Neuronal stem cell (in vitro differentiated cells): Measurements from ENCODE around the gene NOL3.

Source experiments
- DNase-seq: peaks from one replicate; pipeline ENCODE4 v3.0.0-alpha.2; 2013; ENCODE audit warnings: low spot score
- H2AFZ ChIP-seq: one replicate; pipeline ENCODE4 v1.6.1; 2013; ENCODE audit warnings: mild to moderate bottlenecking, low read length, inconsistent platforms
- H2AK5ac ChIP-seq: 2 replicates; pipeline ENCODE4 v1.6.1; 2013; ENCODE audit warnings: low read depth, mild to moderate bottlenecking, inconsistent platforms, low read length, moderate library complexity, mixed read lengths
- H2BK120ac ChIP-seq: 2 replicates; pipeline ENCODE4 v1.6.1; 2013; ENCODE audit warnings: low read depth, mild to moderate bottlenecking, inconsistent platforms, low read length, moderate library complexity, mixed read lengths
- H2BK12ac ChIP-seq: one replicate; pipeline ENCODE4 v1.6.1; 2013; ENCODE audit warnings: low read length, inconsistent platforms
- H2BK15ac ChIP-seq: 2 replicates; pipeline ENCODE4 v1.6.1; 2013; ENCODE audit warnings: mild to moderate bottlenecking, low read length, inconsistent platforms, mixed read lengths
- H2BK5ac ChIP-seq: one replicate; pipeline ENCODE4 v1.6.1; 2013; ENCODE audit warnings: inconsistent platforms, mild to moderate bottlenecking, low read length, moderate library complexity
- H3K14ac ChIP-seq: one replicate; pipeline ENCODE4 v1.6.1; 2013; ENCODE audit warnings: low read length, inconsistent platforms
- H3K18ac ChIP-seq: 2 replicates; pipeline ENCODE4 v1.6.1; 2013; ENCODE audit warnings: low read length, inconsistent platforms
- H3K23ac ChIP-seq: 2 replicates; pipeline ENCODE4 v1.6.1; 2013; ENCODE audit warnings: low read depth, mild to moderate bottlenecking, mixed read lengths, low read length, inconsistent platforms; ENCODE audit not compliant: poor library complexity
- H3K27ac ChIP-seq: replicated peaks from 3 replicates; pipeline ENCODE4 v1.5.1; 2013; ENCODE audit warnings: low read length, inconsistent platforms
- H3K27me3 ChIP-seq, 3 experiments: 2 replicates each; pipeline ENCODE4 v1.6.1; 2013; ENCODE audit warnings: low read length in 3 of 3, mild to moderate bottlenecking in 2 of 3, inconsistent platforms in 1 of 3, low read depth in 1 of 3, mixed read lengths in 1 of 3, moderate library complexity in 1 of 3; ENCODE audit not compliant: control insufficient read depth in 3 of 3, insufficient read depth in 3 of 3
- H3K36me3 ChIP-seq, 2 donors: replicated peaks in 1 of 2; 2 replicates each; pipeline ENCODE4 v1.6.1; 2013; ENCODE audit warnings: low read length in 2 of 2; ENCODE audit not compliant: control insufficient read depth in 2 of 2, insufficient read depth in 2 of 2
- H3K4ac ChIP-seq: 2 replicates; pipeline ENCODE4 v1.6.1; 2013; ENCODE audit warnings: inconsistent platforms, mild to moderate bottlenecking, low read length, moderate library complexity
- H3K4me1 ChIP-seq, 2 donors: 1 replicate in 1 of 2; 2 replicates in 1 of 2; pipeline ENCODE4 v1.6.1; 2013; ENCODE audit warnings: low read length in 2 of 2, low read depth in 1 of 2; ENCODE audit not compliant: control insufficient read depth in 2 of 2, insufficient read depth in 1 of 2
- H3K4me2 ChIP-seq: one replicate; pipeline ENCODE4 v1.6.1; 2013; ENCODE audit warnings: mild to moderate bottlenecking, low read length, inconsistent platforms; ENCODE audit not compliant: insufficient read depth, poor library complexity, severe bottlenecking
- H3K4me3 ChIP-seq, 2 donors: 2 replicates each; pipeline ENCODE4 v1.5.1; 2013; ENCODE audit warnings: low read length in 2 of 2, mild to moderate bottlenecking in 2 of 2, inconsistent platforms in 1 of 2, moderate library complexity in 1 of 2
- H3K79me1 ChIP-seq: one replicate; pipeline ENCODE4 v1.6.1; 2013; ENCODE audit warnings: low read depth, mild to moderate bottlenecking, inconsistent platforms, low read length, moderate library complexity
- H3K9ac ChIP-seq: one replicate; pipeline ENCODE4 v1.6.1; 2013; ENCODE audit warnings: mild to moderate bottlenecking, low read depth, low read length, inconsistent platforms; ENCODE audit not compliant: poor library complexity
- H3K9me3 ChIP-seq, 2 donors: replicated peaks in 1 of 2; 2 replicates each; pipeline versions ENCODE3 to v1.6.1; 2013; ENCODE audit warnings: low read length in 2 of 2, mild to moderate bottlenecking in 2 of 2, inconsistent platforms in 1 of 2, low read depth in 1 of 2, mixed read lengths in 1 of 2, moderate library complexity in 1 of 2; ENCODE audit not compliant: control insufficient read depth in 2 of 2, insufficient read depth in 1 of 2
- H4K8ac ChIP-seq: one replicate; pipeline ENCODE4 v1.6.1; 2013; ENCODE audit warnings: low read depth, mild to moderate bottlenecking, inconsistent platforms, low read length, moderate library complexity
- H4K91ac ChIP-seq: one replicate; pipeline ENCODE4 v1.6.1; 2013; ENCODE audit warnings: low read length, low read depth, mild to moderate bottlenecking, inconsistent platforms; ENCODE audit not compliant: poor library complexity
- WGBS, 2 donors: extraction: QIAGEN DNeasy Blood & Tissue Kit; methylation state at CpG; one replicate each; pipeline ENCODE4 v1.1.7; 2013; ENCODE audit warnings: missing lambda C conversion rate in 2 of 2, mixed read lengths in 1 of 2; ENCODE audit not compliant: insufficient read length in 2 of 2, insufficient replicate concordance in 1 of 2; ENCODE audit errors: extremely low coverage in 2 of 2; 5-methylcytosine and 5-hydroxymethylcytosine counted together

NOL3 gene

DNA sequence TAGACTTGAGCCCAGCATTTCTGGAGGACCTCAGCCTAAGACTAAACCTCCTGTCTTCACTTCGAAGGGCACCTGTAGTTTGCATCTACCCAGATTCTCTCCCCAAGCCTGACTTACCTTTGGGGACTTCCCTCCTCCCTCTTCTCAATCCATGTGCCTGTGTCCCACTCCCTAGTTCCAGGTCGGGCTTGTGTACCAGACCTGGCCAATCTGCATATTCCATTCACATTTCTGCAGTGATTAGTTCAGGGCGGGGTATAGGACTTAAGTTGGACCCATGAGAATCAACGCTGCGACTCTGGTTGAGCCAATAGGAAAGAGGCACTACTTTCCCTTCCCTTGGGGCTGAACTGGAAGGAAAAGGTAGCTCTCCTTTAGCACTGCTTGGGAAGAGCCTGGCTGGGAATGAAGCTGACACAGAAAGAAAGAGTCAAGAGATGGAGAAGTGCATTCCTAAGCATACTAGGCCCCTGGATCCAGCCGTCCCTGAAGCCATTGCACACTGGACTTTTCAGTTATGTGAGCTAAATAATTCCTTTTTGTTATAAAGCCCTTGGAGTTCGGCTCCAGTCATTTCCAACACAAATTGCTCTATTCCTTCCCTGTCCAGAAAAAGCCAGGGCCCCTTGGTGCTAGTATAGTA is 13.1 kb upstream of the NOL3 start:
- Histone ChIP-seq H3K9me3 (peaks cover 0 to 8% of the 10 kb centered on the region in 2 donors), H2AFZ (no peak overlapping the region), H3K4ac (no peak overlapping the region), H2AK5ac (no peak overlapping the region), H3K4me2 (no peak overlapping the region), H4K91ac (no peak overlapping the region), H2BK120ac (no peak overlapping the region), H3K27me3 (peaks cover 63 to 96% (median 96%) of the 10 kb centered on the region in 3 experiments), H2BK15ac (no peak overlapping the region), H3K4me1 (peaks cover 4 to 5% of the 10 kb centered on the region in 2 donors), H2BK12ac (no peak overlapping the region), H3K18ac (no peak overlapping the region), H4K8ac (no peak overlapping the region), H3K36me3 (no peaks in the 10 kb centered on the region), H3K79me1 (peaks cover 2% of the 10 kb centered on the region), H3K14ac (no peak overlapping the region), H3K23ac (no peak overlapping the region), H3K4me3 (no peak overlapping the region), H2BK5ac (no peak overlapping the region), H3K27ac (no peak overlapping the region), H3K9ac (no peak overlapping the region)
- no peak for DNase-seq
- WGBS, 2 donors: no CpG with 5 or more reads among the region's 7 CpGs

DNA sequence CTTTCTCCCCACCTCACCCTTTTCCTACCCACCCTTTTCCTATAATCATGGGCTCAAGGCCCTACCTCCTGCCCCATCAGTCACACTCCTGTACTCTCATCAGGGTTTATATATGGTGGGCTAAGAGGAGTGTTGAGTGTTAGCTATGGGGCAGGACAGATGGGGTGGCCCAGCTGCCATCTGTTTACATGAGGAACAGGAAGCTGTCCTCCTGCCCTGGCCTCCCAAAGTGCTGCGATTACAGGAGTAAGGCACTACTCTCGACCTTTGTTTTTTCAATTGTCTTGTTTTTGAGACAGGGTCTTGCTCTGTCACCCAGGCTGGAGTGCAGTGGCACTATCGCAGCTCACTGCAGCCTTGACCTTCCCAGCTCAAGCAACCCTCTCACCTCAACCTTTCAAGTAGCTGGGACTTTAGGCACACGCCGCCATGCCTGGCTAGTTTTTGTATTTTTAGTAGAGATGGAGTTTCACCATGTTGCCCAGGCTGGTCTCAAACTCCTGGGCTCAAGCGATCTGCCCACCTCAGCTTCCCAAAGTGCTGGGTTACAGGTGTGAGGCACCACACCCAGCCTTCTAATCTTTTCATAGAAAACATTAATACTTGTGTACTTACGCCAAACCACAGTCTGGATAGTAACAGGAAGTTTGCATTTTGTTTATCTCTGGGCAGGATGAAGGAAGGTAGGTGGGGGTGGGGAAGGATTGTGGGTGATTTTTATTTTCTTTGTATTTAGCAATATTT is 12.3 kb upstream of the NOL3 start:
- Histone ChIP-seq H3K36me3 (no peaks in the 10 kb centered on the region), H2AFZ (no peak overlapping the region), H2AK5ac (no peak overlapping the region), H3K4me2 (no peak overlapping the region), H3K4ac (no peak overlapping the region), H3K27ac (no peak overlapping the region), H4K8ac (no peak overlapping the region), H3K9me3 (peaks cover 0 to 8% of the 10 kb centered on the region in 2 donors), H3K18ac (no peak overlapping the region), H3K79me1 (peaks cover 2% of the 10 kb centered on the region), H2BK15ac (no peak overlapping the region), H3K14ac (no peak overlapping the region), H3K4me1 (peaks cover 6 to 8% of the 10 kb centered on the region in 2 donors), H2BK12ac (no peak overlapping the region), H3K4me3 (no peak overlapping the region), H3K9ac (no peak overlapping the region), H2BK5ac (no peak overlapping the region), H3K23ac (no peak overlapping the region), H4K91ac (no peak overlapping the region), H2BK120ac (no peak overlapping the region), H3K27me3 (peaks cover 68 to 99% (median 99%) of the 10 kb centered on the region in 3 experiments)
- no CpG with 5 or more reads among the region's 7 CpGs for WGBS, 2 donors
- no peak for DNase-seq

DNA sequence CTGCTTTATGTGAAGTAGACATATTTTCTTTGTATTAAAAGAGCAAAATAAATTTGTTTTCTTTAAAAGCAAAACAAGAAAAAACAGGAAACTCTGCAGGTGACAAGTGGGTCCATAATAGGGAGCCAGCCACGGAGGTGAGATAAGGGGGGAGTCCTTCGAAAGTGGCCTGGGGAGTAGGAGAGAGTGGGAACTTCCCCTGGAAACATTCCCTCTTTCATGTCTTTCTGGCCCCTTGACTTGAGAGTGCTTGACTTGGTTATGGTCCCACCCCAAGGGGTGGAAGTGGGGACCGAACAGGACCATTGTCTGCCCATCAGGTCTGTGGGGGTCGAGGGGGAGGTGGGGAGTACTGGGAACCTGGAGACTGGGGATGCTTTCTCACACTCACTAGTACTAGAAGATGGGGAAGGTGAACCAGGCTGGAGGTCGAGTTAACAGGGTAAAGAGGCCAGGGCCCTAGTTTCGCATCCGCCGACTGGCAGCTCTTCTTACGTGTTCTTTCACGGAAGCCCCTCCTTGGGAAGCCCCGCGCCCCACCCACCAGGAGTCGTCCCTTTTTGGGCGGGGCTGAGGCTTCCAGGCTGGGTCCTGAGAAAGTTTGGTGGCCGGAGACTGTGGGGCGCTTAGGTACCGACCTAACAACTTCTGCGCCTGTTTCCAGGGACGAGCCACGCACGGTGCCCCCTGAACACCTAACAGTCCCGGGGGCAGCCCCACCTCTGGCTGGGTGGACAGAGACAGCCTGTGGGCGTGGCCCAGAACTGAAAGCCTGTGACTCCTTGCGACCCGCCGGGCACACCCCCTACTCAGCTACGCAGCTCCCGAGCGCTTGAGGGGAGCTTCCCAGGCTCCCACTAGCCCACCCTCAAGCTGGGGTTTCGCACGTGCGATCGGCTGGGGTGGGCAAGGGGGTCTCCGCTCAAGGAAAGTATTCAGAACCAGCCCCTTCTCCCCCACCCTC is 11.4 kb upstream of the NOL3 start:
- Histone ChIP-seq H2BK15ac (no peak overlapping the region), H3K4me1 (peaks cover 11 to 14% of the 10 kb centered on the region in 2 donors), H3K9me3 (peaks cover 0 to 8% of the 10 kb centered on the region in 2 donors), H3K23ac (peak overlapping the region; percentile 22), H3K14ac (no peak overlapping the region), H3K79me1 (peaks cover 6% of the 10 kb centered on the region), H3K4ac (no peak overlapping the region), H4K8ac (no peak overlapping the region), H3K36me3 (no peaks in the 10 kb centered on the region), H3K27ac (no peak overlapping the region), H3K27me3 (peaks cover 75 to 100% (median 99%) of the 10 kb centered on the region in 3 experiments), H2AK5ac (no peak overlapping the region), H2BK5ac (no peak overlapping the region), H2BK12ac (no peak overlapping the region), H2AFZ (peak overlapping the region; percentile 98), H4K91ac (no peak overlapping the region), H3K4me2 (peak overlapping the region; percentile 82), H3K9ac (no peak overlapping the region), H3K18ac (peak overlapping the region; percentile 74), H2BK120ac (no peak overlapping the region), H3K4me3 (peak overlapping the region; percentile 51 to 73)
- no peak for DNase-seq
- WGBS, 2 donors: no CpG with 5 or more reads among the region's 34 CpGs
